ENCODE results near the gene UST.
"Not testable (repeated sequence)": the region's sequence is repeated elsewhere in the genome, so short reads cannot be mapped to it uniquely, and the experiment has no call there.

The UST gene

GRCh38 chr6:148890652-148891404, 144.0 kb downstream of the UST start:
- H3K9me3 Mint-ChIP-seq: no peaks in the 10 kb centered on the region

GRCh38 chr6:148891405-148891783, 144.6 kb downstream of the UST start:
- intact Hi-C loops (cut with micrococcal nuclease): no loop called here
- no peak overlapping the region for H3K27ac Mint-ChIP-seq
- no peaks in the 10 kb centered on the region for H3K9me3 Mint-ChIP-seq
- H3K4me1 Mint-ChIP-seq (ENCODE audit: low read depth): no peaks in the 10 kb centered on the region
- H3K36me3 Mint-ChIP-seq (ENCODE audit: low read depth): no peaks in the 10 kb centered on the region
- H3K4me3 Mint-ChIP-seq: no peak overlapping the region
- no peaks in the 10 kb centered on the region for H3K27me3 Mint-ChIP-seq

More at GRCh38 chr6:148890652-148891404, 144.0 kb downstream of the UST start:
- Mint-ChIP-seq H3K27me3 (no peaks in the 10 kb centered on the region), H3K4me3 (no peak overlapping the region), H3K4me1 (ENCODE audit: low read depth) (no peaks in the 10 kb centered on the region), H3K27ac (no peak overlapping the region), H3K36me3 (ENCODE audit: low read depth) (no peaks in the 10 kb centered on the region)
- intact Hi-C loops (cut with micrococcal nuclease): no loop called here

- intact Hi-C loops (cut with micrococcal nuclease): no loop called here
- Mint-ChIP-seq H3K36me3 (ENCODE audit: low read depth) (no peaks in the 10 kb centered on the region), H3K9me3 (no peaks in the 10 kb centered on the region), H3K27me3 (no peaks in the 10 kb centered on the region), H3K27ac (no peak overlapping the region), H3K4me1 (ENCODE audit: low read depth) (no peaks in the 10 kb centered on the region), H3K4me3 (no peak overlapping the region)
Observed at GRCh38 chr6:148892247-148892646, 145.4 kb downstream of the UST start.

GRCh38 chr6:148893073-148893472, 146.2 kb downstream of the UST start:
- Mint-ChIP-seq H3K27me3 (no peaks in the 10 kb centered on the region), H3K4me3 (no peak overlapping the region), H3K27ac (no peak overlapping the region), H3K4me1 (ENCODE audit: low read depth) (no peaks in the 10 kb centered on the region), H3K36me3 (ENCODE audit: low read depth) (no peaks in the 10 kb centered on the region), H3K9me3 (no peaks in the 10 kb centered on the region)
- intact Hi-C loops (cut with micrococcal nuclease): no loop called here

GRCh38 chr6:148893481-148893880, 146.7 kb downstream of the UST start:
- Mint-ChIP-seq H3K9me3 (no peaks in the 10 kb centered on the region), H3K27me3 (no peaks in the 10 kb centered on the region), H3K4me3 (no peak overlapping the region), H3K4me1 (ENCODE audit: low read depth) (no peaks in the 10 kb centered on the region), H3K36me3 (ENCODE audit: low read depth) (no peaks in the 10 kb centered on the region), H3K27ac (no peak overlapping the region)
- intact Hi-C loops (cut with micrococcal nuclease): no loop called here

GRCh38 chr6:148898376-148899014, 151.7 kb downstream of the UST start:
- peaks cover 7% of the 10 kb centered on the region for H3K9me3 Mint-ChIP-seq
- no peak overlapping the region for H3K27ac Mint-ChIP-seq
- no peak overlapping the region for H3K4me3 Mint-ChIP-seq
- H3K4me1 Mint-ChIP-seq (ENCODE audit: low read depth): no peaks in the 10 kb centered on the region
- H3K27me3 Mint-ChIP-seq: peaks cover 2% of the 10 kb centered on the region
- intact Hi-C loops (cut with micrococcal nuclease): no loop called here
- H3K36me3 Mint-ChIP-seq (ENCODE audit: low read depth): no peaks in the 10 kb centered on the region

- intact Hi-C loops (cut with micrococcal nuclease): no loop called here
- H3K27me3 Mint-ChIP-seq: peaks cover 2% of the 10 kb centered on the region
- H3K4me1 Mint-ChIP-seq (ENCODE audit: low read depth): no peaks in the 10 kb centered on the region
- H3K4me3 Mint-ChIP-seq: no peak overlapping the region
- no peaks in the 10 kb centered on the region for H3K36me3 Mint-ChIP-seq (ENCODE audit: low read depth)
- no peak overlapping the region for H3K27ac Mint-ChIP-seq
- peaks cover 6% of the 10 kb centered on the region for H3K9me3 Mint-ChIP-seq
Observed at GRCh38 chr6:148904896-148905870, 158.4 kb downstream of the UST start.

GRCh38 chr6:148905901-148906300, 159.1 kb downstream of the UST start:
- H3K4me3 Mint-ChIP-seq: no peak overlapping the region
- no peak overlapping the region for H3K27ac Mint-ChIP-seq
- no peaks in the 10 kb centered on the region for H3K9me3 Mint-ChIP-seq
- no peaks in the 10 kb centered on the region for H3K4me1 Mint-ChIP-seq (ENCODE audit: low read depth)
- no peaks in the 10 kb centered on the region for H3K36me3 Mint-ChIP-seq (ENCODE audit: low read depth)
- H3K27me3 Mint-ChIP-seq: peaks cover under 1% of the 10 kb centered on the region
- intact Hi-C loops (cut with micrococcal nuclease): no loop called here

GRCh38 chr6:148906386-148906785, 159.6 kb downstream of the UST start:
- intact Hi-C loops (cut with micrococcal nuclease): no loop called here
- H3K9me3 Mint-ChIP-seq: no peaks in the 10 kb centered on the region
- H3K27me3 Mint-ChIP-seq: no peaks in the 10 kb centered on the region
- no peaks in the 10 kb centered on the region for H3K4me1 Mint-ChIP-seq (ENCODE audit: low read depth)
- H3K4me3 Mint-ChIP-seq: no peak overlapping the region
- H3K36me3 Mint-ChIP-seq (ENCODE audit: low read depth): no peaks in the 10 kb centered on the region
- no peak overlapping the region for H3K27ac Mint-ChIP-seq

- intact Hi-C loops (cut with micrococcal nuclease): no loop called here
- Mint-ChIP-seq H3K27me3 (no peaks in the 10 kb centered on the region), H3K27ac (no peak overlapping the region), H3K36me3 (ENCODE audit: low read depth) (no peaks in the 10 kb centered on the region), H3K4me1 (ENCODE audit: low read depth) (no peaks in the 10 kb centered on the region), H3K9me3 (no peaks in the 10 kb centered on the region), H3K4me3 (no peak overlapping the region)
Observed at GRCh38 chr6:148907573-148907972, 160.7 kb downstream of the UST start.

- Mint-ChIP-seq H3K4me1 (ENCODE audit: low read depth) (no peaks in the 10 kb centered on the region), H3K27ac (no peak overlapping the region), H3K36me3 (ENCODE audit: low read depth) (no peaks in the 10 kb centered on the region), H3K9me3 (no peaks in the 10 kb centered on the region), H3K4me3 (no peak overlapping the region), H3K27me3 (no peaks in the 10 kb centered on the region)
- intact Hi-C loops (cut with micrococcal nuclease): no loop called here
Observed at GRCh38 chr6:148912252-148912651, 165.4 kb downstream of the UST start.

- no peak overlapping the region for H3K27ac Mint-ChIP-seq
- H3K27me3 Mint-ChIP-seq: no peaks in the 10 kb centered on the region
- no peaks in the 10 kb centered on the region for H3K36me3 Mint-ChIP-seq (ENCODE audit: low read depth)
- no peaks in the 10 kb centered on the region for H3K4me1 Mint-ChIP-seq (ENCODE audit: low read depth)
- intact Hi-C loops (cut with micrococcal nuclease): no loop called here
- H3K4me3 Mint-ChIP-seq: no peak overlapping the region
- H3K9me3 Mint-ChIP-seq: peaks cover 11% of the 10 kb centered on the region
Observed at GRCh38 chr6:148915810-148916209, 169.0 kb downstream of the UST start.

- H3K27ac Mint-ChIP-seq; H3K36me3 Mint-ChIP-seq (ENCODE audit: low read depth); H3K4me3 Mint-ChIP-seq; H3K4me1 Mint-ChIP-seq (ENCODE audit: low read depth); H3K27me3 Mint-ChIP-seq; intact Hi-C loops (cut with micrococcal nuclease): not testable (repeated sequence)
- peaks cover 11% of the 10 kb centered on the region for H3K9me3 Mint-ChIP-seq
Observed at GRCh38 chr6:148916485-148916884, 169.7 kb downstream of the UST start.

Measured in dendritic cell treated with granulocyte-macrophage colony-stimulating factor and Interleukin-4, amounts not matched to agents 40 ng/mL and 50 ng/mL, for 4 days (primary cell).